Endothelial cell of hepatic sinusoid (primary cell): ENCODE data around the gene MACF1.

Source experiments
- in situ Hi-C: cut with HindIII; loops from 2 replicates; pipeline ENCODE4 v1.10.0; 2017; ENCODE audit warnings: low sequenced_read_pairs

The MACF1 gene

DNA sequence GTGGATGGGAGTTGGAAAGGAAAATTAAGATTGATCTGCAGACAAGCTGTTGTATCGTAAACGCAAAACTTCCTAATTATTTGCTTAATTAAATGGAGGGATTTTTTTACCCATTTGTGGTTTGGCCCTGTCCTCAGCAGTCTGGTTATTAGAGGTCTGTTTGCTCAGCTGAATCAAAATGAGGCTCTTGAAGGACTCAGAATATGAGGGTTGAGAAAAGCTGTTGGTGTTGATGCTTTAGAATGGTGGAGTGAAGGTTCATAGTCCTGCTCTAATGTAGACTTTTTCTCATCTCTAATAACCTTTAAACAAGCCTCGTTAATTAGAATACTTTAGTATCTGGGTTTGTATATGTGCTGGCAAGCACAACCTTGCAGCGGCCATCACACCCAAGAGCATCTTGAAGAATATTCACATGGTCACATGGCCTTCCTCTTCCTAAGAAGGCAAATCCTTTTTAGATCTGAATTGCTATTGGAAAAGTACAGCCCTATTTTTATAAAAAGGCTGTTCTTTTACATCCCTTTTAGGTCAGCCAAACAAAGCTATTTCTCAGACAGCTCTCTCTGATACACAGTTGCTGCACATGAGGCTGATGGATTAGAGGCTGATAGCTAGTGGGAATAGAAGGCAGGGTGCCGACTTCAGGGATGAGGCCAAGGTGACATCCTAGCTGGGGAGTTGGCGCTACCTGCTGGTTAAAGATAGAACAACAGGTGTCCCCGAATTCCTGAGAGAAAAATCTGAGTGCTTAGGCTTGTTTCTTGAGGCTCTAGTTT lies 53.8 kb downstream of the MACF1 start:
- in situ Hi-C loops = loop anchor here (10.0 kb wide), 1 partner anchor 124 kb away; no protein-coding TSS in a partner anchor

DNA sequence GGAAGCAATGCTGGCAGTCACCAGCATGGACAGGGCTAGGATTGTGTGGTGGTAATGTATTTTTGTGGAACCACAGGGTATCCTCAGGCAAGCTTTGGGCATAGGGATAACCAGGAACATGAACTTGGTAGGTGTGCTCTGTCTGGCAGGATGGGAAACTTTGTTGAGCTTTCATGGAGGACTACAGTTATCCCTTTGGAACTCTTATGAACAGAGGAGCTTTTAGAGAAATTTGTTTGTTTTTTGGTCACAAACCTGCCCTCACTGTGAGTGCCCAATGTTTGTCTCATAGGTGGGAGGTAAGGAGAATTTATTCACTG lies 54.4 kb downstream of the MACF1 start:
- in situ Hi-C loops = loop anchor here (10.0 kb wide), 1 partner anchor 124 kb away; no protein-coding TSS in a partner anchor

DNA sequence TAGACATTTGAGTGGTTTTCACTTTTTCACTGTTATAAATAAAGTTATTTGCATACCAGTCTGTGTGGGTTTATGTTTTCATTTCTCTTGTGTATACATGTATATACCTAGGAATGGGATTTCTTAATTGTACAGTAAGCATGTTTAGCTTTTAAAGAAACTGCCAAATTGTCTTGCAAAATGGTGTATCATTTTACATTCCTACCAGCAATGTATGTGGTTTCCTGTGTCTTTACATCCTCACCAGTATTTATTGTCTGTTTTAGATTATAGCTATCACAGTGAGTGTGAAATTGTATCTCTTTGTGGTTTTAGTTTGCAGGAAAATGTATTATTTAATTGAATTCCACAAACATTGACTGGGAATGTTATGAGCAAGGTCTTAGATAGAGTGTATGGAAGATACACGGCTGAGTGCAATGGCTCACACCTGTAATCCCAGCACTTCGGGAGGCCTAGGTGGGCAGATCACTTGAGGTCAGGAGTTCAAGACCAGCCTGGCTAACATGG lies 57.3 kb downstream of the MACF1 start:
- in situ Hi-C loops = no loop called here

DNA sequence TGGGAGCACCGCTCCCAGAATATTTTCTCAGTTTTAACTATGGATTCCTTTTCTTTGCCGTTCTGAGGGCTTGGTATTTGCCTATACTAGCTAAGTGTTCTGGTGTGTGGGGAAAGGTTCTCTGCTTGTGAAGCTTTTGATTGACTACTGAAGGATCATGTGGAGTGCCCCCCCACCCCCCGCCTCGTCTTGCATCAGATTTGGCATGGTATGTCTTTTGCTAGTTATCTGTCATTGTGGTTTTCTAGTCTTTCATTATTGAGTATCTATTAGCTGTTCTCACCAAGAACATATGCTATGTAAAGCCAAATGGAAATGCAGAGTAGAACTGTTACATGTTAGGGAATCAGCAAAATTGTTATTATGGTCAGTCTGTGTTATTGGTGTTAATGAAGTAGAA lies 58.3 kb downstream of the MACF1 start:
- in situ Hi-C loops = no loop called here

DNA sequence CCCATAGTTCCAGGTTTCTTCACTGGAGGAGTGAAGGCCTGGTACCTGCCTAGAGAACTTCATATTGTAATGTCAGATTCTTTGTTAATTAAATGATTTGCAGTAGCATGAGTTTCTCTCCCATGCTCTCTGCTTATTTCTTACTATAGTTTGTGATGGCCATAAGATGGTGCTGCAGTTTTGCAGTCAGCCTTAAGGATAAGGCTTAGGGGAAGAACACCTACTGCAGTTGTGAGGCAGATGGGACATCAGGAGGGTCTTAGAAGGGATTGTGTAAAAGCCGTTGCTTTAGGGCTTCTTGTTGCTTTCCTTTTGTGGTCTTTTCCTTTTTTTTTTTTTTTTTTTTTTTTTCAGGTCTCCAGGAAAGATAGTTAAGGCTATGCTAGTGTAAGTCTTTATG lies 61.8 kb downstream of the MACF1 start:
- in situ Hi-C loops = no loop called here

DNA sequence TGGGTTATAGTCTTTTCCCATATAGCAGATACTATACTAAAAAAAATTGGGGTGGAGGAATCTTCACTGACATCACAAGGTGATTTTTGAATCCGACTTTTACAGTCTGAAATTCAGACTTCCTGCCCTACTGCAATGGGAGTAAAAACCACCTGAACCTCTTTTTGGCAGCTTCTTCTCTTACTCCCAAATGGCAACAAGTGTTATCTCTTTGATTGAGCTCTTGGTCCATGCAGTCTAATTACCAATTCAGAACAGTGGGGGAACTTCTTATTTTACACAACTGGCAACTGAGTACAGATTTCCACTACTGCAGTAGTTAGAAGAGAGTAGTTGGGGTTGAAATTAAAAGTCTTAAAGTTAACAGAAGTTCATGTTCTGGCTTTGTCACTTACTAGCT lies 62.3 kb downstream of the MACF1 start:
- in situ Hi-C loops = no loop called here

DNA sequence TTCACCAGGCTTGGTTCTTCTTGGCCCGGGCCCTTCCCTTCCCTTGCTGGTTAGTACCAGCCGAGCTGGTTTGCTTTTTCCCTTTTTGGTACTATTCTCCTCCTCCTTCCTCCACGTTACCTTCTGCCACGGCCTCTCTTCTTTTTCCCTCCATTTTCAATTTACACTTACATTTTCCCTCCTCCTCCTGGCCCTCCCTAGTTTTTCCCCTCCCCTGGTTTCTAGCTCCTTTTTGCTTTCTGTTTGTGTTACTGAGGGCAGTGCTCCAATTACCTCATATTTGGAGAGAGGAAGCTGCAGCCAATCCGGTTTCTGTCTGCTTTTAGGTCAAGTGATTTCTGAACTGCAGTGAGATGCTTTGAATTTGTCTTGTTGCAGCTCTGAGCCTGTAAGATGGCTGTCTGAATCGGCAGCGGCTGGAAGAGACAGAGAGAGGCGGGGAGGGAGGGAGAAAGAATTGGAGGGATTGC lies 63.7 kb downstream of the MACF1 start:
- in situ Hi-C loops = no loop called here

DNA sequence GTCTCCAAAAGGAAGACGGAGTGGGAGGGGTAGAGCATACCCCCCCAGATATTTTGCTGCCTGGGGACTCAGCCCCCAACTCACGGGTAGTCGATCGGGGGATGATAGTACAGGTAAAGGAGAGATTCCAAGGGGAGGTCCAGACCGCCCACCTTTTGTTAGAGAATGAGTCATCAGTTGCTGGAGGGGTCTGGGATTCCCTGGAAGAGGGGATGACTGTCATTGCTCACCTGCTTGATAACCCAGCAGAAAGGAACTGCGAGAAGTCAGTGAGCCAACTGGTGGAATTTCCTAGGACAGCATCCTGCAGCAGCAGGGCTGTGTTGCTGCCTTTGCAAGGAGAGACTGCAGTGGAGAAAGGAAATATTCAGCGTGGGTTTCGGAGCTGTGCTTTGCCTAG lies 64.4 kb downstream of the MACF1 start:
- in situ Hi-C loops = no loop called here

DNA sequence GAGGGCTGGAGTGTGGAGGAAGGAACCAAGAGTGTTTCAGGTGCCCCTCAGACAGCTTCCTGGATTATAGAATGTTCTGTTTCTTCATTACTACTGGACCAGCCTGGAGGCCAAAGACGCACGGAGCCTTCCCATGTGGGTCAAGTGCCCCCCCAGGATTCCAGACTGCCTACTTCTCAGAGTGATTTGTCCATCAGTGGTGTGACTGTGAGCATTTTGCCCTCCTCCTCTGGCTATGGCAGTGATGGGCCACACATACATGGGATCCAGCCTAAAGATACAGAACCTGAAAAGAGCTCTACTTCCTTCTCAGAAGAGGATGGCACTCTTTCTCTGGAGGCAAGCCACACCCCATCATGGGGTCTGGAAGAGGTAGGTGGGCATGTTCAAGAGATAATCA lies 64.9 kb downstream of the MACF1 start:
- in situ Hi-C loops = no loop called here

DNA sequence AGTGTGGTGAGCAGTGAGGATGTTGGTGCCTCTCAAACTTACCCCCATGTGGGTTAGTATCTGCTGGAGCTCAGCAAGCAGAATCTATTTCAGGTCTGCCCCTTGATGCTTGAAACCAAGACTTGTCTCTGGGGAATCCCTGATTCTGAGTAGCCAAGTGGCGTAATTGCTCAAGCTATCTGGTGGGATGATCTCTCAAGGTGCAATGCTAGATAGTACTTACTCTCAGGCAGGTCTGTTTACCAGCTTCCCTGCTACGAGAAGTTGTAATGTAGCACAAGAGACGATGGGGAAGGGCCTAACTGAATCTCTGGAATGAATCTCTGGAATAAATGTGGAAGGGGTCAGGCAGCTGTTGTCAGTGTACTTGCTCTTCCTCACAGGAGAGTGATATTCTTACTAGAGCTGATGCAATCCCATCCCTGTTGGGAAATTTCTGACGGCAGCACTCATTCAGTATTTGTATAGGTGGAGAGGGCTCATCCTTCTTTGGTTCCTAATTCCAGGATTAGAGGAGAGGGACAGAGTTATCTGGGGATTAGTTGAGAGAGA lies 65.4 kb downstream of the MACF1 start:
- in situ Hi-C loops = no loop called here

DNA sequence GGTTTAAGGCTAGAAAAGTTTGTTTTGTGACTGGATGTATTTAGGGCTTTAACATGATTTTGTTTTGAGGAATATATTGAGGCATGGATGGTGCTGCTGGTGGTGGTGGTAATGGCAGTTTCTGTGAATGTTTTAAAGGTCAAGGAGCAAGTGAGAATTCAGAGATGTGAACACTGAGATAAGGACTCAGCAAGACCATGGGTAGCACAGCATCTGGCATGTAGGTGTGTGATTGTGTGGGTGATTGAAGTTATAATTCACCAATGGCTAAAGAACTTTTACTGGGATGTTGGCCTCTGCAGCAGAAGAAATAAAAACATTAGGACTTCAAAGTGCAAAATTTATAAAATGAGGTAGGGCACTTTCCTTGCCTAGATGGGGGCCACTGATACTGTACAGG lies 65.9 kb downstream of the MACF1 start:
- in situ Hi-C loops = no loop called here

DNA sequence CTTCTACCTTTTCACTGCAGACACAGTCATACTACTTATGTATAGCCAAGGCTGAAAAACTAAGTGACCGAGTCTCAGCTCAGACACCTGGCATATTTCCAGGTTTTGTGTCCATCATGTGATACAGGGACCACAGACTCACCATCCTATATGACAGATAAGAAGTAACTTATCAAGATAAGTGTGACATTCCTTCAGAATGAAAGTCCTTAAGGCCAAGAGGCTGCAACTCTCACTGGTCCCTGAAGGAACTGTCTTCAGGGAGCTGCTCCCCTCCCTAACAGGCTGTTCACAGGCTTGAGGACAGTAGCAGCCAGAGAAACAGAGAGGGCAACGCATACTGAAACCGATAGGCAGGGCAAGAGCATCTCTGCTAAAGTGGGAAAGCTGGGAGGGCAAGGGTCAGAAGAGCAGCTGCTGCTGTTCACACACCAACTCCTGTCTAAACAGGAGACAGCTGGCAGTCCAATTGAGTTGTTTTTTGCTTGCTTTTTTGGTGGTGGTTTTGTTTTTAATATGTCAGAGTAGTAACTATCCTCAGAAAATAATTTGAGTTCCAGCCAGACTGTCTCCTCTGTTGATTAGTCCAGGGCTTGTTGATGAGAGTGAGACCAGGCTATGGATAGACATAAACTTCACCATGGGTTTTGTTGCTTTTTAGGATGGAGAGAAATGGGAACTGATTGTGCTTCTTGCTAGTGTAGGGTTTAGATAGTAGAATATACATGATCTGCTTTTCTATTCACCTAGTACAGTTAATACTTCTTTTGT lies 67.7 kb downstream of the MACF1 start:
- in situ Hi-C loops = no loop called here

DNA sequence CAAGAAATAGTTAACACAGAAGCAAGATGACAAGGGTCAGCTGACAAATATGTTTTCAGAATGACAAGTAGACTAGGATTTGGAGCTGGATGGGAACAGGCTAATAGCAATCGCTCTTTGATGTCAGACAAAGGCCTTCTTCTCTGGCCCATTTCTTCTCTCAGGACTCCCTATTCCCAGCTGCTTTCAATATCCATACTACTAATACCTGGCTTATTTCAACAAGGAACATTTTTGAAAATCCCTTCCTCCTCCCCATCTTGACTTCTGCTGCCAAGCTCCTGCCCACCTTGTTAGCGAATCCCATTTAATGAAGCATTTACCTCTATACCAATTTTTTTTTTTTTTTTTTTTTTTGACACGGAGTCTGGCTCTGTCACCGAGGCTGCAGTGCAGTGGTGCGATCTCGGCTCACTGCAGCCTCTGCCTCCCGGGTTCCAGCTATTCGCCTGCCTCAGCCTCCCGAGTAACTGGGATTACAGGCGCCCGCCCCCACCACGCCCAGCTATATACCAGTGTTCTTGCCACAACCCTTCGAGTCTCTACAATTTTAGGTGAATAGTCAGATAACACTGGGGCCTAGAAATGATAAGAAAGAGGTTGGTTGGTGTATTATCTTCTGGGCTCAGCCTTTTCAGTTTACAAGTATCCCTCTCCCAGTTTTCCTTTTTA lies 68.4 kb downstream of the MACF1 start:
- in situ Hi-C loops = no loop called here

DNA sequence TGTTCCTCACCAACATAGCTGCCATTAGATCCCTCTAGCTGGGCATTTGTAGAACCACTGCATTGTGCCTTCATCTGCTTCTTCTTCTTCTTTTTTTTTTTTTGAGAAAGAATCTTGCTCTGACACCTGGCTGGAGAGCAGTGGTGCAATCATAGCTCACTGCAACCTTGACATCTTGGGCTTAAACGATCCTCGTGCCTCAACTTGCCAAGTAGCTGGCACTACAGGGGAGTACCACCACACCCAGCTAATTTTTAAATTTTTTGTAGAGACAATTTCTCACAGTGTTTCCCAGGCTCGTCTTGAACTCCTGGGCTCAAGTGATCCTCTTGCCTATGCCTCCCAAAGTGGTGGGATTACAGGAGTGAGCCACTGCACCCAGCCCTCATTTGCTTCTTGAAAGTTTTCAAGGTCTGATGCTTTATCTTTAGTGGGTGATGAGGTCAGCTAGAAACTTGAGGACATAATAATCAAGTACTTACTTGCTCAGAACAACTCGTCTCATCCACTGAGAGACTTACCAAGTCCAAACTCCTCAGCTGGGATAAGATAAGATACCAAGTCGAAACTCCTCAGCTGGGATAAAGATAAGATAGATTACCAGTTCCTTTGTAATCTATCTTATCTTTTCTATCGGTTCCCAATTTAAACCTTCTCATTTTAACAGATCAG lies 71.5 kb downstream of the MACF1 start:
- in situ Hi-C loops = no loop called here

DNA sequence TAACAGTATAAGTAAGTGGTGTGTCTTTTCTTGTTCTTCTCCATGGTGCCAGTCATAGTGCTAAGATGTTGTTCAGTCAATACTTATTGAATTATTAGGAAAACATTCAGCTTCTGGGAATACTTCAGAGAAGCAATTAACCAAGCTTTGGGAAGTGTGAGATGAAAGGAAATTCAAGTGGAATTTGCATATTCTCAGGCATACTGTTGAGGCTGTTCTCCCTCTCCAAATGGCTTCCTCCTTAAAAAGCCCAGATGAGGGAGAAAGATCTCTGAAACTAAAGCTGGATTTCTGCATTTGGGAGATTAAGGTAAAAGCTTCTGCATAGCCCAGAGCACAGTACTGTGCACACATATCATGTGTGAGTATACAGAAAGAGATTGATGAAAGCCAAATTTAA lies 73.4 kb downstream of the MACF1 start:
- in situ Hi-C loops = no loop called here

DNA sequence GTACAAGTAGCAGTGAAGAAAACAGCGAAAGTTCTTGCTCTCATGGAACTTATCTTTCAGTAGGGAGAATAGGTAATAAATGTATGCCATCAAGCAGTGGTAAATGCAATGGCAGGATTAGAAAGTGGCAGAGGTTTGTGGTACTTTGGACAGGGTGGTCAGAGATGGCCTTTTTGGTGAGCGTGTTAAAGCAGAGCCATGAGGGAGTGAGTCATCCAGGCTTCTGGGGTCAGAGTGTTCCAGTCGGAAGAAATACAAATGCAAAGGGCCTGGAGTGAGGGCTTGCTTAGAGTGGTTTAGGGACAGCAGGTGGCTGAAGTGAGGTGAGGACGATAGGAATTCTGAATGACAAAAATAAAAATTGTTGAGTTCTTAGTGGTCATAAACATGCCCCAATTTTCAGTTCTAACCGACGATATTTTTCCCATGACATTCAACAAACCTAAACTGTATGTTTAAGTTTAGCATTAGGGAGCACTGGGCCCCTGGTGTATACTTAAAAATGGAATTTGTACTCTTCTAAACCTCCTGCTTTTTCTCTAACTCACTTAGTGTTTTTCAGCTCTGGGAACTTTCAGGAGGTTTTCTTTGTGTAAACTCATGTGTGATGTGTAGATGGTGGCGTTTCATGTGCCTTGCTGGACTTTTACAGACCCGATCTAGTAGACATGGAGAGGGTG lies 78.2 kb downstream of the MACF1 start:
- in situ Hi-C loops = loop anchor here (5.0 kb wide), 1 partner anchor 65 kb away; no protein-coding TSS in a partner anchor

DNA sequence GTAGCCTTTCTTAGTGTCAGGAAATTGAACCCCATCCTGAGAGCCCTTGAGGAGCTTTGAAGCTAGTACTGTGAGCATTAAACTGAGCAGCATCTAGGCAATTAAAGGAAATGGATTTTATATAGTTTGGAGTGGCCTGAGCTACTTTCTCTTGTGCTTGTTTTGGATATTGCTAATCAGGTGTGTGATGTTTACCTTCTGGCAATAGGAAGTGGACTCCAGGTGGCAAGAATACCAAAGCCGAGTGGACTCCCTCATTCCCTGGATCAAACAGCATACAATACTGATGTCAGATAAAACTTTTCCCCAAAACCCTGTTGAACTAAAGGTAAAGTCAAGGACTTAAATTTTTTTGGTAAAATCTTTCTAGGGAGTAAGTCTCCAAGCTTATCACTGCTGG lies 79.4 kb downstream of the MACF1 start:
- in situ Hi-C loops = loop anchor here (5.0 kb wide), 1 partner anchor 67 kb away; no protein-coding TSS in a partner anchor

DNA sequence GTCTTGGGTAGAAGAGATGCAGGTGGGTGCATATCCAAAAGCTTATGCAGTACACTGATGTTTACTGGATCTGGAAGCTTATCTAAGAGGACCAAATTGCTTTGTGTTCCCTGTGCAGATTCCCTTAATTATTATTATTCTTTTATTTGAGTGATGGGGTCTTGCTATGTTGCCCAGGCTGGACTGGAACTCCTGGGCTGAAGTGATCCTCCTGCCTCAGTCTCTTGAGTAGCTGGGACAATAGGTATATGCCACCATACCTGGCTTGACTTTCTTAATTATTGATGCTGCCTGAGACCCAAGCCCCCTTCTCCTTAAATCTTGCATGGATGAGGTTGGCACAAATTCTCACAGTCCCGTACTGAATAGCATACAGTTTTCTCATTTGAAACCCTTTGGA lies 83.0 kb downstream of the MACF1 start:
- in situ Hi-C loops = no loop called here

DNA sequence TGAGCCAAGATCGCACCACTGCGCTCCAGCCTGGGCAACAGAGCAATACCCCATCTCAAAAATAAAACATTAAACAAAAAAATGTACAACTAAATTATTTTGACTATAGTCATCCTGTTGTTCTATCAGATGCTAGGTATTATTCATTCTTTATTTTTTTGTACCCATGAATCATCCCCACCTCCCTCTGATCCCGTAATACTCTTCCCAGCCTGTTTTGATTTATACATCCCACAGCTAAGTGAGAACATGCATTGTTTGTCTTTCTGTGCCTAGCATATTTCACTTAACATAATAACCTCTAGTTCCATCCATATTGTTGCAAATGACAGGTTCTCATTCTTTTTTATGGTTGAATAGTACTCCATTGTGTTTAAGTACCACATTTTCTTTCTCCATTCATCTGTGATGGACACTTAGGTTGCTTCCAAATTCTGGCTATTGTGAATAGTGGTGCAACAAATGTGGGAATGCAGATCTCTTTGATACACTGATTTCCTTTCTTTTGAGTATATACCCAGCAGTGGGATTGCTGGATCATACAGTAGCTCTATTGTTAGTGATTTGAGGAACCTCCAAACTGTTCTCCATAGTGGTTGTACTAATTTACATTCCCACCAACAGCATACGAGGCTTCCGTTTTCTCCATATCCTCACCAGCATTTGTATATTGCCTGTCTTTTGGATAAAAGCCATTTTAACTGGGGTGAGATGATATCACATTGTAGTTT lies 84.4 kb downstream of the MACF1 start:
- in situ Hi-C loops = no loop called here
